Mucosa of rectum (tissue), 2 donors: ENCODE results near the gene DNAH11.
"Not testable (repeated sequence)": the region's sequence is repeated elsewhere in the genome, so short reads cannot be mapped to it uniquely, and the experiment has no call there.

ENCODE experiments used
- H3K27ac ChIP-seq, 2 donors: one replicate each; pipeline ENCODE4 v1.7.0; 2013; ENCODE audit warnings: inconsistent platforms in 2 of 2, low read depth in 2 of 2, low read length in 2 of 2
- H3K27me3 ChIP-seq, 2 donors: one replicate each; pipeline ENCODE4 v1.7.0; 2013; ENCODE audit warnings: low read length in 2 of 2; ENCODE audit not compliant: control insufficient read depth in 2 of 2, insufficient read depth in 2 of 2
- H3K36me3 ChIP-seq, 2 donors: one replicate each; pipeline ENCODE4 v1.7.0; 2013; ENCODE audit warnings: low read length in 2 of 2; ENCODE audit not compliant: control insufficient read depth in 2 of 2, insufficient read depth in 2 of 2
- H3K4me1 ChIP-seq, 2 donors: one replicate each; pipeline ENCODE4 v1.7.0; 2013; ENCODE audit warnings: low read length in 2 of 2, mild to moderate bottlenecking in 1 of 2; ENCODE audit not compliant: control insufficient read depth in 2 of 2, insufficient read depth in 2 of 2
- H3K4me3 ChIP-seq, 2 donors: one replicate each; pipeline ENCODE4 v1.7.0; 2013; ENCODE audit warnings: low read length in 2 of 2
- H3K9ac ChIP-seq, 2 donors: one replicate each; pipeline ENCODE4 v1.7.0; 2013; ENCODE audit warnings: low read length in 2 of 2, low read depth in 1 of 2, mild to moderate bottlenecking in 1 of 2
- H3K9me3 ChIP-seq, 2 donors: one replicate each; pipeline ENCODE4 v1.7.0; 2013; ENCODE audit warnings: low read length in 2 of 2; ENCODE audit not compliant: control insufficient read depth in 2 of 2
- donor health status: healthy.
- donor health status: Normal muscosa, but diverticular disease.

The DNAH11 gene

GRCh38 chr7:21926448-21926847 lies 383.6 kb downstream of the DNAH11 start:
- Histone ChIP-seq H3K36me3 (no peaks in the 10 kb centered on the region), H3K27ac (no peak overlapping the region), H3K4me1 (no peaks in the 10 kb centered on the region), H3K4me3 (no peak overlapping the region), H3K27me3 (no peaks in the 10 kb centered on the region), H3K9me3 (no peaks in the 10 kb centered on the region), H3K9ac (no peak overlapping the region)

DNA sequence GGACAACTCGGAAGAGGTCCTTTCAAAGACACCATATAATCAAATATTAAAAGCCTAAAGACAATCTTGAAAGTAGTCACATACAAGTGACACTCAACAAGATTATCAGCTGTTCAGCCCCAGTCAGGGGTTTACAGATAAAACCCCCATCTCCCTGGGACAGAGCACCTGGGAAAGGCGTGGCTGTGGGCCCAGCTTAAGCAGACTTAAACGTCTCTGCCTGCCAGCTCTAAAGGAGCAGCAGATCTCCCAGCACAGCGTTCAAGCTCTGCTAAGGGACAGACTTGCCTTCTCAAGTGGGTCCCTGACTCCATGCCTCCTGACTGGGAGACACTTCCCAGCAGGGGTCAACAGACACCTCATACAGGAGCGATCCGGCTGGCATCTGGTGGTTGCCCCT lies 384.9 kb downstream of the DNAH11 start:
- H3K4me3 ChIP-seq = no peak overlapping the region

GRCh38 chr7:21933293-21933692 lies 390.5 kb downstream of the DNAH11 start:
- not testable (repeated sequence) for H3K4me1 ChIP-seq, H3K4me3 ChIP-seq, H3K9ac ChIP-seq, H3K27me3 ChIP-seq, H3K27ac ChIP-seq, H3K9me3 ChIP-seq, H3K36me3 ChIP-seq

More for the DNA sequence above, 384.9 kb downstream of the DNAH11 start:
- Histone ChIP-seq H3K27ac (no peak overlapping the region), H3K27me3 (no peaks in the 10 kb centered on the region), H3K9ac (no peak overlapping the region), H3K36me3 (no peaks in the 10 kb centered on the region), H3K4me1 (no peaks in the 10 kb centered on the region), H3K9me3 (no peaks in the 10 kb centered on the region)

GRCh38 chr7:21934808-21935207 lies 392.0 kb downstream of the DNAH11 start:
- H3K27me3 ChIP-seq = no peaks in the 10 kb centered on the region
- H3K4me3 ChIP-seq = no peak overlapping the region

GRCh38 chr7:21938463-21938862 lies 395.6 kb downstream of the DNAH11 start:
- H3K4me3 ChIP-seq = no peak overlapping the region
- H3K27me3 ChIP-seq = no peaks in the 10 kb centered on the region
- H3K4me1 ChIP-seq = peaks cover 4 to 15% of the 10 kb centered on the region in 2 donors
- H3K27ac ChIP-seq = no peak overlapping the region
- H3K36me3 ChIP-seq = no peaks in the 10 kb centered on the region
- no peak overlapping the region for H3K9ac ChIP-seq
- no peaks in the 10 kb centered on the region for H3K9me3 ChIP-seq

More at GRCh38 chr7:21934808-21935207, 392.0 kb downstream of the DNAH11 start:
- Histone ChIP-seq H3K36me3 (no peaks in the 10 kb centered on the region), H3K4me1 (no peaks in the 10 kb centered on the region), H3K9me3 (no peaks in the 10 kb centered on the region), H3K27ac (no peak overlapping the region), H3K9ac (no peak overlapping the region)

DNA sequence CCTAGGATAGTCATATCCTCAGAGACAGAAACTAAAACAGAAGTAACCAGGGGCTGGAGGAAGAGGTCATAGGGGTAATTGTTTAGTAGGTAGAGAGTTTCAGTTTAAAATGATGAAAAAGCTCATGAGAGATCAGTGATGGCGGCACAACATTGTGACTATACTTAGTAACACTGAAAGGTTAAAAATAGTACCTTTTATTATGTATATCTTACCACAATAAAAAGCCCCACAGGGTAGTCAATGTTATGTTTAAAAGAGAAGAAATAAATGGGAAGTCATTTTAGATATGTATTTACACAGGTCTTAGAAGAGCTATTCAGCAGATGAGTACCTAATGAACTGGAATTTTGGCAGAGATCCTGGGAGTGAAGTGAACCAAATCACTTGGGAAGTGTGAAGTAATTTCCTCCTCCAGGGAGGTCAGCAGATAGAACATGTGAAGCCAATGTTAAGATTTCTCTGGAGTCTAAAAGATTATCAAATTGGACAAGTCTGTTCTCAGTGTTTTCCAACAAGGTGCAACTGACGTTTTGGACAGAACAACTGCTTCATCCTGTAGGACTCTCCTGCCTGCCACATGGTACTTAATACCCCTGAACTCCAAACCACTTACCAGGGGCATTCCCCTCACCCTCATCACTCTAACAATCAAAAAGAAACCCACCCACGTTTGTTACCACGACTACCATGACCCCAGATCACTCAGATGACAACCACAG lies 396.5 kb downstream of the DNAH11 start:
- no peaks in the 10 kb centered on the region for H3K36me3 ChIP-seq
- peaks cover 5 to 17% of the 10 kb centered on the region in 2 donors for H3K4me1 ChIP-seq
- H3K27me3 ChIP-seq = no peaks in the 10 kb centered on the region
- no peaks in the 10 kb centered on the region for H3K9me3 ChIP-seq
- no peak overlapping the region for H3K27ac ChIP-seq
- H3K9ac ChIP-seq = no peak overlapping the region
- no peak overlapping the region for H3K4me3 ChIP-seq

DNA sequence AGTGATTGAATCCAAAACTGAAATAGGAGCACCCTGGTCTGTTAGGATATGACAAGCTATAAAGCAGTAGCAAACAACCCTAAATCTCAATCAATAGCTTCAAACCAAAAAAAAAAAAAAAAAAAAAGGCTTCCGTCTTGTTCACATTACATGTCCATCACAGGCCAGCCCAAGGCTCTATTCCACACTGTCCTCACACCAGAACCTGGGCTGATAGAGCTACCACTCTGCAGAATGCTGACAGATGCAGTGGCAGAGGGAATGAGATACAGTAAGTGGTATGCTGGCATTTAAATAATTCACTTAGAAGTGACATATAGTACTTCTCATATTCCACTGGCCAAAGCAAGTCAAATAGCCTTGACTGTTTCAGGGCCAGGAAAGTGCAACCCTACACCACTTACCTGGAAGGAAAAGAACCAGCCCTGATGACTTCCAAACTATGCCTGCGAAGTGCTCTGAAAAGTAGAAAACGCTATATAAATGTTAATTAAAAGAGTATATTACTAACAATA lies 397.1 kb downstream of the DNAH11 start:
- peaks cover 8 to 17% of the 10 kb centered on the region in 2 donors for H3K4me1 ChIP-seq
- no peak overlapping the region for H3K9ac ChIP-seq
- no peaks in the 10 kb centered on the region for H3K27me3 ChIP-seq
- H3K9me3 ChIP-seq = no peaks in the 10 kb centered on the region
- H3K27ac ChIP-seq = no peak overlapping the region
- no peak overlapping the region for H3K4me3 ChIP-seq
- no peaks in the 10 kb centered on the region for H3K36me3 ChIP-seq

DNA sequence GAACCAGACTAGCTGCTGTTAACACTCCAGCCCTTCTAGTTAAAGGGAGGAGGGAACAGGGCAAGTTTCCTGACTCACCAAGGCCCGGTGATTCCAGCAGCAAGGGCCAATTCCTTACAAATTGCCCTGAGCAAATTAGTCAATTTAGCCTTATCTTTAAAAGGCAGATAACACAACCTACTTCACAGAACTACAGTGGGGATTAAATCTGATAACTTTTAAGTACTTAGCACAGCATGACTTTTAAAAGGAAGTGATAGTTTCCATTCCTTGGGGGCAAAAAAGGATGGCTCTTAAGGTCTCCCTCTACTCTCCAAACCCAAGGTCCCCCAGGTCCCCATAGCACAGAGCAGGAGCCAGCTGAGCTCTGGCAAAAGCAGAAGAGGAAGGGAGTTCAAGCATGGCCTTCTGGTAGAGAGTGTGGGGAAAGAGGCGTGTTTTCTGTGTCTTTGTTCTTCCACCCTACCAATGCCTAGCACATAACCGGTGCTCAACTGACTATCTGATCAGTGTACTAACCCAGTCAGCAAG lies 398.8 kb downstream of the DNAH11 start:
- Histone ChIP-seq H3K4me1 (peaks cover 10 to 26% of the 10 kb centered on the region in 2 donors), H3K36me3 (no peaks in the 10 kb centered on the region), H3K4me3 (no peak overlapping the region), H3K27ac (no peak overlapping the region), H3K27me3 (no peaks in the 10 kb centered on the region), H3K9ac (no peak overlapping the region), H3K9me3 (no peaks in the 10 kb centered on the region)

DNA sequence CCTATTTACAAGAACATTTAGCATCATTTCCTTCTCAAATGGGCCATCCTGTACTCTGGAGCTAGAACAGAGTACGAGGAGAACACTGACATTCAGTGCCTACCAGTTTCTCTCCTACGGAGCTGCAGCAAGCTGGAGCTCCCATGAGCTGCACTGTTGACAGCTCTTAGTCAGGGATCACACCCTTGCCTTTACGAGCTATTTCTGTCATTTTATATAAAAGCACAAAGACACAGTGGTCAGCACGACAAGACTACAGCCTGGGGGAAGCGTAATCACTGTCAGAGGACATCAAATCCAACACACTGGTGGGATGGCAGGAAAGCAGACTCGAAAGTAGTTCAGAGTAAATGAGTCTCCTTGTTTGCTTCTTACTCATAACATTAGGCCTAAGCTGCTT lies 400.1 kb downstream of the DNAH11 start:
- H3K4me3 ChIP-seq = peak overlapping the region in 1 of 2 donors; percentile 1
- H3K27me3 ChIP-seq = no peaks in the 10 kb centered on the region
- no peak overlapping the region for H3K27ac ChIP-seq
- H3K4me1 ChIP-seq = peaks cover 10 to 34% of the 10 kb centered on the region in 2 donors
- no peaks in the 10 kb centered on the region for H3K36me3 ChIP-seq
- H3K9me3 ChIP-seq = no peaks in the 10 kb centered on the region
- no peak overlapping the region for H3K9ac ChIP-seq

- Histone ChIP-seq H3K36me3 (no peaks in the 10 kb centered on the region), H3K27me3 (no peaks in the 10 kb centered on the region), H3K4me1 (peaks cover 10 to 36% of the 10 kb centered on the region in 2 donors), H3K9ac (no peak overlapping the region), H3K9me3 (no peaks in the 10 kb centered on the region), H3K4me3 (peak overlapping the region in 1 of 2 donors; percentile 1), H3K27ac (no peak overlapping the region)
Observed at GRCh38 chr7:21943436-21943835, 400.6 kb downstream of the DNAH11 start.
